ENCODE measurements around the gene TNFSF11.

TNFSF11 gene

GRCh38 chr13:42533336-42533591 is 40.7 kb upstream of the TNFSF11 start:
- no peak overlapping the region for H3K4me3 ChIP-seq (ENCODE audit: control insufficient read depth, low read depth, low read length)
- DNase-seq (ENCODE audit: low read depth) = no peak
- TF ChIP-seq CTCF (conservative IDR thresholded peaks at IDR 0.05; ENCODE audit: control insufficient read depth, insufficient read depth, low read depth, low read length) = no peak

GRCh38 chr13:42534785-42535184 is 39.2 kb upstream of the TNFSF11 start:
- no peak for DNase-seq (ENCODE audit: low read depth)
- TF ChIP-seq CTCF (conservative IDR thresholded peaks at IDR 0.05; ENCODE audit: control insufficient read depth, insufficient read depth, low read depth, low read length) = no peak

GRCh38 chr13:42538996-42539395 is 35.0 kb upstream of the TNFSF11 start:
- TF ChIP-seq CTCF (conservative IDR thresholded peaks at IDR 0.05; ENCODE audit: control insufficient read depth, insufficient read depth, low read depth, low read length) = no peak
- no peak for DNase-seq (ENCODE audit: low read depth)
- no peak overlapping the region for H3K4me3 ChIP-seq (ENCODE audit: control insufficient read depth, low read depth, low read length)

More at GRCh38 chr13:42534785-42535184, 39.2 kb upstream of the TNFSF11 start:
- no peak overlapping the region for H3K4me3 ChIP-seq (ENCODE audit: control insufficient read depth, low read depth, low read length)

- no peak overlapping the region for H3K4me3 ChIP-seq (ENCODE audit: control insufficient read depth, low read depth, low read length)
- TF ChIP-seq CTCF (conservative IDR thresholded peaks at IDR 0.05; ENCODE audit: control insufficient read depth, insufficient read depth, low read depth, low read length) = no peak
- peak; percentile 73 for DNase-seq (ENCODE audit: low read depth)
These were observed 34.3 kb upstream of the TNFSF11 start for GRCh38 chr13:42539670-42540069.

- TF ChIP-seq CTCF (conservative IDR thresholded peaks at IDR 0.05; ENCODE audit: control insufficient read depth, insufficient read depth, low read depth, low read length) = no peak
- no peak for DNase-seq (ENCODE audit: low read depth)
- no peak overlapping the region for H3K4me3 ChIP-seq (ENCODE audit: control insufficient read depth, low read depth, low read length)
These were observed 30.6 kb upstream of the TNFSF11 start for GRCh38 chr13:42543215-42543797.

- TF ChIP-seq CTCF (conservative IDR thresholded peaks at IDR 0.05; ENCODE audit: control insufficient read depth, insufficient read depth, low read depth, low read length) = no peak
- no peak overlapping the region for H3K4me3 ChIP-seq (ENCODE audit: control insufficient read depth, low read depth, low read length)
- DNase-seq (ENCODE audit: low read depth) = peak; percentile 88
These were observed 29.6 kb upstream of the TNFSF11 start for GRCh38 chr13:42544246-42544926.

All from fibroblast of mammary gland (primary cell).